GM20431 (cell line): ENCODE results near the gene INTS7.
"Not testable (repeated sequence)": the region's sequence is repeated elsewhere in the genome, so short reads cannot be mapped to it uniquely, and the experiment has no call there.

Source experiments
- in situ Hi-C: fragments of 300-500 bp; cut with MseI, MboI; formaldehyde crosslinking; loops from one replicate; pipeline ENCODE4 v1.15.0; 2020; ENCODE audit warnings: low sequenced_read_pairs; ENCODE audit not compliant: unreplicated experiment

INTS7 gene

GRCh38 chr1:212039622-212040021 is 4.3 kb upstream of the INTS7 start:
- in situ Hi-C loops: loop anchor here (25.0 kb wide), 1 partner anchor 352 kb away; the partner anchor contains the start of gene NEK2

- in situ Hi-C loops: loop anchor here (25.0 kb wide), 1 partner anchor 351 kb away; the partner anchor contains the start of gene NEK2
These were observed 2.5 kb upstream of the INTS7 start for GRCh38 chr1:212037900-212038299.

- in situ Hi-C loops: loop anchor here (25.0 kb wide), 1 partner anchor 349 kb away; the partner anchor contains the start of gene NEK2
These were observed 663 bp upstream of the INTS7 start for GRCh38 chr1:212035835-212036605.

GRCh38 chr1:212034516-212035122 is 738 bp downstream of the INTS7 start:
- in situ Hi-C loops: loop anchor here (25.0 kb wide), 1 partner anchor 347 kb away; the partner anchor contains the start of gene NEK2

GRCh38 chr1:212030936-212031528 is 4.3 kb downstream of the INTS7 start:
- in situ Hi-C loops: loop anchor here (25.0 kb wide), 1 partner anchor 344 kb away; the partner anchor contains the start of gene NEK2

GRCh38 chr1:212027727-212028126 is 7.6 kb downstream of the INTS7 start:
- in situ Hi-C loops: loop anchor here (25.0 kb wide), 1 partner anchor 340 kb away; the partner anchor contains the start of gene NEK2

- in situ Hi-C loops: loop anchor here (25.0 kb wide), 1 partner anchor 337 kb away; the partner anchor contains the start of gene NEK2
These were observed 10.7 kb downstream of the INTS7 start for GRCh38 chr1:212024469-212025149.

- in situ Hi-C loops: not testable (repeated sequence)
These were observed 12.4 kb downstream of the INTS7 start for GRCh38 chr1:212022908-212023307.

GRCh38 chr1:212021563-212021962 is 13.8 kb downstream of the INTS7 start:
- in situ Hi-C loops: no loop called here

- in situ Hi-C loops: no loop called here
These were observed 14.4 kb downstream of the INTS7 start for GRCh38 chr1:212020975-212021374.

- in situ Hi-C loops: no loop called here
These were observed 21.7 kb downstream of the INTS7 start for GRCh38 chr1:212013672-212014071.

GRCh38 chr1:212012034-212012740 is 23.2 kb downstream of the INTS7 start:
- in situ Hi-C loops: no loop called here

- in situ Hi-C loops: no loop called here
These were observed 25.4 kb downstream of the INTS7 start for GRCh38 chr1:212010004-212010403.

GRCh38 chr1:212009561-212009960 is 25.8 kb downstream of the INTS7 start:
- in situ Hi-C loops: no loop called here

GRCh38 chr1:212007886-212008285 is 27.5 kb downstream of the INTS7 start:
- in situ Hi-C loops: no loop called here

- in situ Hi-C loops: no loop called here
These were observed 28.2 kb downstream of the INTS7 start for GRCh38 chr1:212007178-212007577.

- in situ Hi-C loops: no loop called here
These were observed 30.3 kb downstream of the INTS7 start for GRCh38 chr1:212004895-212005608.

- in situ Hi-C loops: no loop called here
These were observed 32.8 kb downstream of the INTS7 start for GRCh38 chr1:212002536-212002935.

GRCh38 chr1:211997426-211997825 is 37.9 kb downstream of the INTS7 start:
- in situ Hi-C loops: not testable (repeated sequence)
